RPMI7951 (cell line): Measurements from ENCODE around the gene FLACC1. TPM values are rescaled to one million over a fixed set of nuclear protein-coding genes. Genes with fewer than 3 reads are reported as not detected.
A peak's percentile ranks its signal among the peaks of the same experiment; 100 is the strongest.
"Not testable (repeated sequence)": the region's sequence is repeated elsewhere in the genome, so short reads cannot be mapped to it uniquely, and the experiment has no call there.

Source experiments
- DNase-seq: peaks from one replicate; pipeline ENCODE4 v3.0.0-alpha.2; 2012; ENCODE audit warnings: low read depth
- total RNA-seq: library from RNA; depleted of rRNA; stranded (reverse); fragments of >200 nt; shearing (Covaris generic); gene quantifications from 2 replicates; pipeline ENCODE4 v1.2.3, GENCODE V29; 2014; rRNA removed

Gene FLACC1
- total RNA-seq, 1 experiment from 2014 or later, result 1.3 TPM

GRCh38 chr2:201255408-201256033 lies 101.6 kb downstream of the FLACC1 start:
- no peak for DNase-seq

- peak; percentile 77 for DNase-seq
Observed at GRCh38 chr2:201254081-201254730, 102.9 kb downstream of the FLACC1 start.

GRCh38 chr2:201250741-201251140 lies 106.4 kb downstream of the FLACC1 start:
- no peak for DNase-seq

- no peak for DNase-seq
Observed at GRCh38 chr2:201249889-201250288, 107.3 kb downstream of the FLACC1 start.

- no peak for DNase-seq
Observed at GRCh38 chr2:201248288-201248844, 108.8 kb downstream of the FLACC1 start.

GRCh38 chr2:201246280-201246679 lies 110.9 kb downstream of the FLACC1 start:
- no peak for DNase-seq

- no peak for DNase-seq
Observed at GRCh38 chr2:201244829-201245228, 112.3 kb downstream of the FLACC1 start.

- no peak for DNase-seq
Observed at GRCh38 chr2:201242571-201243277, 114.4 kb downstream of the FLACC1 start.

- DNase-seq, result not testable (repeated sequence)
Observed at GRCh38 chr2:201239167-201239935, 117.8 kb downstream of the FLACC1 start.

Other genes with a start within 250 kb of the FLACC1 start
- 45.3 and 46.5 TPM in 2 replicates for gene CFLAR, start 241.2 kb downstream of the FLACC1 start, total RNA-seq
- gene CASP10, start 174.2 kb downstream of the FLACC1 start, total RNA-seq, result 7.4 and 8.5 TPM in 2 replicates
- gene CASP8, start 96.8 kb downstream of the FLACC1 start, total RNA-seq, result 43.4 and 45.3 TPM in 2 replicates
- 46.0 and 47.0 TPM in 2 replicates for gene TRAK2, start 94.1 kb upstream of the FLACC1 start, total RNA-seq
- 61.0 and 83.4 TPM in 2 replicates for gene STRADB, start 94.4 kb upstream of the FLACC1 start, total RNA-seq